A673 (cell line): ENCODE data around the gene WNT11.

ENCODE experiments used
- EZH2 ChIP-seq: fragments of 200-600 bp; sonication (generic); IDR thresholded peaks from 2 replicates; pipeline ENCODE4 v1.6.1; 2017; ENCODE audit warnings: borderline replicate concordance, low read depth, mild to moderate bottlenecking, mixed read lengths, antibody characterized with exemption, low read length; ENCODE audit not compliant: poor library complexity, severe bottlenecking
- TF ChIP-seq, protein P1 (sequence below): fragments of 300-800, 200-600 bp; sonication (generic); conservative IDR thresholded peaks from 2 replicates; pipeline ENCODE4 v1.5.1; 2017; ENCODE audit warnings: low read depth, mild to moderate bottlenecking, antibody characterized with exemption, low read length, moderate library complexity, mixed read lengths

DNA sequence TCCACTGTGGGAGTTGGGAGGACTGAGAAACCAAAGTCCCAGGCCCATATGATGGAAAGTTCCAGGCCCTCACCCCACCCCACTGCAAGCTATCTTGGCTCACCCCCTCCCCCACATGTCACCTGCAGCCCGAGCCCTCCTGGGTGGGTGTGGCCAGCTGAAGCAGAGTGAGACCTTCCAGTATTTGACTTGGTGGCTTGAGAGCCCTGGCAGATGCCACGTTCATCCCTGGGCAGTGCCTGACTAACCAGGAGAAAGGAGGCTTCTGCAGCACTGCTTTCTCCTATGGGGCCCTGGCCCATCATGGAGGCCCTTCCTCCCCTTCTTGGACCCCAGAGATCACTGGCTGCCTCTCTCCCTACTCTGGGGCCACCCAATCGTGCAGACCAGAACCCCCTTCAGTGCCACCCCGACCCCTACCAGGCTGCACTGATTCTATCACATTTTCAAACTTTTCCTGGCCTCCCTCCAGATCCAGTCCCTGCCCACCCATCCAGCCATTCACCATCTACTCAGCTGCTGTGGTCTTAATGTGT, 38.1 kb upstream of the WNT11 start:
- TF ChIP-seq, protein P1, sequence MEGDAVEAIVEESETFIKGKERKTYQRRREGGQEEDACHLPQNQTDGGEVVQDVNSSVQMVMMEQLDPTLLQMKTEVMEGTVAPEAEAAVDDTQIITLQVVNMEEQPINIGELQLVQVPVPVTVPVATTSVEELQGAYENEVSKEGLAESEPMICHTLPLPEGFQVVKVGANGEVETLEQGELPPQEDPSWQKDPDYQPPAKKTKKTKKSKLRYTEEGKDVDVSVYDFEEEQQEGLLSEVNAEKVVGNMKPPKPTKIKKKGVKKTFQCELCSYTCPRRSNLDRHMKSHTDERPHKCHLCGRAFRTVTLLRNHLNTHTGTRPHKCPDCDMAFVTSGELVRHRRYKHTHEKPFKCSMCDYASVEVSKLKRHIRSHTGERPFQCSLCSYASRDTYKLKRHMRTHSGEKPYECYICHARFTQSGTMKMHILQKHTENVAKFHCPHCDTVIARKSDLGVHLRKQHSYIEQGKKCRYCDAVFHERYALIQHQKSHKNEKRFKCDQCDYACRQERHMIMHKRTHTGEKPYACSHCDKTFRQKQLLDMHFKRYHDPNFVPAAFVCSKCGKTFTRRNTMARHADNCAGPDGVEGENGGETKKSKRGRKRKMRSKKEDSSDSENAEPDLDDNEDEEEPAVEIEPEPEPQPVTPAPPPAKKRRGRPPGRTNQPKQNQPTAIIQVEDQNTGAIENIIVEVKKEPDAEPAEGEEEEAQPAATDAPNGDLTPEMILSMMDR = no peak
- no peak for TF ChIP-seq EZH2
